ENCODE results near the gene DCANP1. TPM values are rescaled to one million over a fixed set of nuclear protein-coding genes. Genes with fewer than 3 reads are reported as not detected.

DCANP1 gene
- total and polyA plus RNA-seq, 4 donors, result 0.05 TPM; not detected in 3

- H3K4me1 ChIP-seq (ENCODE audit: control insufficient read depth in 4 of 4, insufficient read depth in 4 of 4, low read length in 3 of 4), result peaks cover 0 to 2% (median 0%) of the 10 kb centered on the region in 4 donors
- no peak overlapping the region for H3K27ac ChIP-seq (ENCODE audit: low read depth in 1 of 2, low read length in 2 of 2)
Measured at GRCh38 chr5:135441919-135442318, 5.2 kb downstream of the DCANP1 start.

GRCh38 chr5:135441350-135441831 is 5.8 kb downstream of the DCANP1 start:
- Histone ChIP-seq H3K27me3 (ENCODE audit: control insufficient read depth in 4 of 4, insufficient read depth in 4 of 4, low read length in 3 of 4) (no peaks in the 10 kb centered on the region), H3K9ac (ENCODE audit: low read depth in 1 of 2, low read length in 2 of 2) (no peak overlapping the region), H3K9me3 (ENCODE audit: control insufficient read depth in 4 of 4, low read length in 3 of 4) (no peaks in the 10 kb centered on the region), H3K36me3 (ENCODE audit: control insufficient read depth in 4 of 4, insufficient read depth in 3 of 4, low read depth in 1 of 4, low read length in 3 of 4) (no peaks in the 10 kb centered on the region), H3K27ac (ENCODE audit: low read depth in 1 of 2, low read length in 2 of 2) (no peak overlapping the region), H3K4me1 (ENCODE audit: control insufficient read depth in 4 of 4, insufficient read depth in 4 of 4, low read length in 3 of 4) (peaks cover 0 to 2% (median 0%) of the 10 kb centered on the region in 4 donors), H3K4me3 (ENCODE audit: low read depth in 1 of 3, low read length in 3 of 3) (no peak overlapping the region)
- 68% methylated on average over 11 of the region's 11 CpGs for WGBS
- DNase-seq (ENCODE audit: low spot score), result peak; percentile 29
- no peak for TF ChIP-seq FOXA2 (IDR thresholded peaks at IDR 0.05)
- no peak for TF ChIP-seq FOXA1 (IDR thresholded peaks at IDR 0.05)
- TF ChIP-seq, protein P1, sequence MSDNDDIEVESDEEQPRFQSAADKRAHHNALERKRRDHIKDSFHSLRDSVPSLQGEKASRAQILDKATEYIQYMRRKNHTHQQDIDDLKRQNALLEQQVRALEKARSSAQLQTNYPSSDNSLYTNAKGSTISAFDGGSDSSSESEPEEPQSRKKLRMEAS (IDR thresholded peaks at IDR 0.05), result no peak
- no peak for TF ChIP-seq YY1 (IDR thresholded peaks at IDR 0.05)
- TF ChIP-seq TAF1 (conservative IDR thresholded peaks at IDR 0.05), result no peak
- no peak for TF ChIP-seq GABPA (IDR thresholded peaks at IDR 0.05 in 1 of 2, conservative IDR thresholded peaks at IDR 0.05 in 1 of 2)
- no peak for TF ChIP-seq ZBTB33 (IDR thresholded peaks at IDR 0.05)
- TF ChIP-seq SP1 (IDR thresholded peaks at IDR 0.05), result no peak
- TF ChIP-seq RAD21 (IDR thresholded peaks at IDR 0.05), result no peak
- TF ChIP-seq EGR1 (IDR thresholded peaks at IDR 0.05; ENCODE audit: low read depth in 2 of 2), result no peak
- TF ChIP-seq NR2F2 (IDR thresholded peaks at IDR 0.05), result no peak

More at GRCh38 chr5:135441919-135442318, 5.2 kb downstream of the DCANP1 start:
- no peak overlapping the region for H3K9ac ChIP-seq (ENCODE audit: low read depth in 1 of 2, low read length in 2 of 2)
- TF ChIP-seq REST (IDR thresholded peaks at IDR 0.05), result no peak
- TF ChIP-seq CTCF (IDR thresholded peaks at IDR 0.05; ENCODE audit: low read depth, low read length, missing input control), result no peak
- no peak for TF ChIP-seq RAD21 (IDR thresholded peaks at IDR 0.05)
- no peak for TF ChIP-seq SP1 (IDR thresholded peaks at IDR 0.05)
- TF ChIP-seq NR2F2 (IDR thresholded peaks at IDR 0.05), result no peak
- no peak for TF ChIP-seq HNF4A (conservative IDR thresholded peaks at IDR 0.05)
- TF ChIP-seq YY1 (IDR thresholded peaks at IDR 0.05), result no peak
- no peak for TF ChIP-seq FOXA1 (IDR thresholded peaks at IDR 0.05)
- no peak for TF ChIP-seq EGR1 (IDR thresholded peaks at IDR 0.05; ENCODE audit: low read depth in 2 of 2)
- no peak for TF ChIP-seq HNF4G (IDR thresholded peaks at IDR 0.05)
- no peak for TF ChIP-seq TAF1 (conservative IDR thresholded peaks at IDR 0.05)
- TF ChIP-seq, protein P2, sequence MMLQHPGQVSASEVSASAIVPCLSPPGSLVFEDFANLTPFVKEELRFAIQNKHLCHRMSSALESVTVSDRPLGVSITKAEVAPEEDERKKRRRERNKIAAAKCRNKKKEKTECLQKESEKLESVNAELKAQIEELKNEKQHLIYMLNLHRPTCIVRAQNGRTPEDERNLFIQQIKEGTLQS (IDR thresholded peaks at IDR 0.05), result no peak
- no peak for TF ChIP-seq RXRA (IDR thresholded peaks at IDR 0.05)
- TF ChIP-seq JUND (IDR thresholded peaks at IDR 0.05), result no peak
- H3K9me3 ChIP-seq (ENCODE audit: control insufficient read depth in 4 of 4, low read length in 3 of 4), result peaks cover 0 to under 1% (median under 1%) of the 10 kb centered on the region in 4 donors
- 87% methylated on average over 4 of the region's 4 CpGs for WGBS
- no peaks in the 10 kb centered on the region for H3K27me3 ChIP-seq (ENCODE audit: control insufficient read depth in 4 of 4, insufficient read depth in 4 of 4, low read length in 3 of 4)
- H3K4me3 ChIP-seq (ENCODE audit: low read depth in 1 of 3, low read length in 3 of 3), result no peak overlapping the region
- no peak for DNase-seq (ENCODE audit: low spot score)
- H3K36me3 ChIP-seq (ENCODE audit: control insufficient read depth in 4 of 4, insufficient read depth in 3 of 4, low read depth in 1 of 4, low read length in 3 of 4), result no peaks in the 10 kb centered on the region
